Mesothelial cell of epicardium (in vitro differentiated cells): ENCODE results near the gene SLC12A7. TPM values are rescaled to one million over a fixed set of nuclear protein-coding genes. Genes with fewer than 3 reads are reported as not detected.

Experiments
- DNase-seq, 2 experiments: peaks; one replicate each; pipeline ENCODE4 v3.0.0; 2021; ENCODE audit warnings: low spot score in 2 of 2; ENCODE audit not compliant: unreplicated experiment in 2 of 2
- H3K27ac Mint-ChIP-seq: 2 replicates; pipeline ENCODE4 v1.8.0; 2021; ENCODE audit warnings: mixed read lengths
- H3K27me3 Mint-ChIP-seq: 2 replicates; pipeline ENCODE4 v1.8.0; 2021; ENCODE audit warnings: low read depth, mixed read lengths
- H3K36me3 Mint-ChIP-seq: 2 replicates; pipeline ENCODE4 v1.8.0; 2021; ENCODE audit warnings: mixed read lengths
- H3K4me1 Mint-ChIP-seq: 2 replicates; pipeline ENCODE4 v1.8.0; 2021; ENCODE audit warnings: mixed read lengths
- H3K4me3 Mint-ChIP-seq: 2 replicates; pipeline ENCODE4 v1.8.0; 2021; ENCODE audit warnings: mild to moderate bottlenecking, moderate library complexity, mixed read lengths
- H3K9me3 Mint-ChIP-seq: 2 replicates; pipeline ENCODE4 v1.8.0; 2021; ENCODE audit warnings: mixed read lengths
- CTCF ChIP-seq: fragments of 200-600 bp; sonication (generic); IDR thresholded peaks from one replicate; pipeline ENCODE4 v1.5.0; 2021; ENCODE audit warnings: antibody characterized with exemption; ENCODE audit not compliant: unreplicated experiment
- total RNA-seq: library from RNA; stranded (reverse); gene quantifications from 3 replicates; pipeline ENCODE4 v1.2.1, GENCODE V29; 2021

SLC12A7 gene
- total RNA-seq, 1 donor from 2014 or later = 34.9 TPM

DNA sequence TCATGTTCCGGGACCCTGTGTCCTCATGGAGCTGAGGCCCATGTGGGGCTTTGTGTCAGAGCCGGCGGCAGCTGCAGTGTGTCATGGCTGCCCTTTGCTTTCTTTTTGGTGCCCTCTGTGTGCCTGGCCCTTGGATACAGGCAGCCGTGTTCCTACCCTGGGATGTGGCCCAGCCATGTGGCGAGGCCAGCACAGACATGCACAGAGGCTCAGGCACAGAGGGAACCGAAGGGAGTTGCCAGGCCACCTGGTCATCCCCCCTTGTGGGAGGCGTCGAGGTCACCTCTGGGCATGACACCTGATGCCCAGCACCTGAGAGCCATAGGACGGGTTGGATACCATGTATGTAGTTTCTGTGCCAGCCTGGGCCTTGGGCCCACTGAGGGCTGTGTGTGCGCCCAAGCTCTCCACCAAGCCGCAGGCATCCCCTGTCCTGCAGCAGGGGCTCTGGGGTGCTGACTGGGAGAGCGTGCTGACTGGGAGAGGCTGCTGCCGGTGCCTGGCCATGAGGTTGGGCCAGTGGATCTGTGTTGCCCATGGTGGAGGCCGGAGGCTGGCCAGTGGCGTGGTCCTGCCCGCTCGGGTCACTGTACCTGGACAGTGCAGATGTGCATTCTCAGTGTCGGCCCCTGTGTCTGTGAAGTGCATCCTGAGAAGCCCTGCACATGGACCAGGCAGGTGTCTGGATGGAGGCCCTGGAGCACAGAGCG, 98.5 kb downstream of the SLC12A7 start:
- H3K9me3 Mint-ChIP-seq = no peaks in the 10 kb centered on the region
- H3K36me3 Mint-ChIP-seq = no peaks in the 10 kb centered on the region
- no peak for TF ChIP-seq CTCF
- H3K27ac Mint-ChIP-seq = no peak overlapping the region
- H3K4me1 Mint-ChIP-seq = peaks cover 21% of the 10 kb centered on the region
- peaks cover 46% of the 10 kb centered on the region for H3K27me3 Mint-ChIP-seq
- H3K4me3 Mint-ChIP-seq = no peak overlapping the region
- no peak for DNase-seq

DNA sequence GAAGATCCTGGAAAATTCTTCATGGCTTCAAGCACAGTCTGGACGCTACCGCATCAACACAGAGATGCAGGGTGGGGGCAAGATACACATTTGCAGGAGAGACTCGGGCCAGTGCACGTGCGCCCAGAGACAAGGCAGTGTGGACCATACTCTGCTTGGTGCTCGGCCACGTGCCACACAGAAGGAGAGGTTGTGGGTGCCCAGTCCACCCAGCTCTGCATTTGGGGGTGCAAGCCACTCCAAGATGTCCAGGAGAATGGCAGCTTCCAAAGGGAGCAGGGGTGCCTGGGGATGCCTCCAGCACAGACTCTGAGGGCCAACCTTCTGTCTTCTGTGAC, 99.0 kb downstream of the SLC12A7 start:
- H3K4me1 Mint-ChIP-seq = peaks cover 24% of the 10 kb centered on the region
- DNase-seq = no peak
- peaks cover 48% of the 10 kb centered on the region for H3K27me3 Mint-ChIP-seq
- H3K27ac Mint-ChIP-seq = no peak overlapping the region
- H3K4me3 Mint-ChIP-seq = no peak overlapping the region
- H3K36me3 Mint-ChIP-seq = no peaks in the 10 kb centered on the region
- no peak for TF ChIP-seq CTCF
- no peaks in the 10 kb centered on the region for H3K9me3 Mint-ChIP-seq

GRCh38 chr5:1012313-1012841, 99.5 kb downstream of the SLC12A7 start:
- Mint-ChIP-seq H3K36me3 (no peaks in the 10 kb centered on the region), H3K4me3 (no peak overlapping the region), H3K27me3 (peaks cover 53% of the 10 kb centered on the region), H3K27ac (no peak overlapping the region), H3K4me1 (peaks cover 27% of the 10 kb centered on the region), H3K9me3 (no peaks in the 10 kb centered on the region)
- no peak for DNase-seq
- no peak for TF ChIP-seq CTCF

- Mint-ChIP-seq H3K4me1 (peaks cover 30% of the 10 kb centered on the region), H3K27ac (no peak overlapping the region), H3K4me3 (peak overlapping the region; percentile 74), H3K27me3 (peaks cover 58% of the 10 kb centered on the region), H3K36me3 (no peaks in the 10 kb centered on the region), H3K9me3 (no peaks in the 10 kb centered on the region)
- TF ChIP-seq CTCF = no peak
- DNase-seq = peak in 1 of 2 experiments; percentile 14
These were observed 100.0 kb downstream of the SLC12A7 start for GRCh38 chr5:1011741-1012312.

DNA sequence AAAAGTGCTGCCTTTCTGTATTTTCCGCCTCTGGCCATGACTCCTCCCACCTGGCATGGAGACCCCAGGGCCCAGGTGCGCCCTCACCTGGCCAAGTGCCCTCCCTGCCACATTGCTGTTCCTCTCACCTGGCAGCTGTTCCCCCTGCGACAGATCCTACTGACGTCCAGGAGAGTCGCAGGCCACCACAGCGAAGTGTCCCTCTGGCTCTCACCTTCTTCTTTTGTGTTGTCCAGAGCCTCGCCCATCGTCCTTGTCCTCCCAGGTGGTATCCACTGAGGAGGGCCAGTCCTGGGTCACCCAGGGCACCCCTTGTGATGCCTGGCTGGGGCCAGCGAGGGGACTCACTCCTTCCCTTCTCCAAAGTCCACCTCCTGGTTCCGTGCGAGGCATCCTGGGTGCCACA, 100.6 kb downstream of the SLC12A7 start:
- Mint-ChIP-seq H3K27me3 (peaks cover 58% of the 10 kb centered on the region), H3K36me3 (no peaks in the 10 kb centered on the region), H3K27ac (no peak overlapping the region), H3K4me1 (peaks cover 30% of the 10 kb centered on the region), H3K9me3 (no peaks in the 10 kb centered on the region), H3K4me3 (peak overlapping the region; percentile 74)
- TF ChIP-seq CTCF = no peak
- peak; percentile 23 to 72 for DNase-seq
